GM23248 (cell line): ENCODE results near the gene CCDC102B.

ENCODE experiments used
- EZH2 ChIP-seq: fragments of 200-600 bp; sonication (generic); IDR thresholded peaks from 2 replicates; pipeline ENCODE4 v1.6.1; 2018; ENCODE audit warnings: antibody characterized with exemption, mild to moderate bottlenecking; ENCODE audit not compliant: insufficient read depth, poor library complexity, severe bottlenecking
- EZH2phosphoT487 ChIP-seq: fragments of 200-600 bp; sonication (generic); IDR thresholded peaks from 2 replicates; pipeline ENCODE4 v1.6.1; 2018; ENCODE audit warnings: antibody characterized with exemption, moderate library complexity, mild to moderate bottlenecking, low read depth; ENCODE audit not compliant: insufficient read depth

DNA sequence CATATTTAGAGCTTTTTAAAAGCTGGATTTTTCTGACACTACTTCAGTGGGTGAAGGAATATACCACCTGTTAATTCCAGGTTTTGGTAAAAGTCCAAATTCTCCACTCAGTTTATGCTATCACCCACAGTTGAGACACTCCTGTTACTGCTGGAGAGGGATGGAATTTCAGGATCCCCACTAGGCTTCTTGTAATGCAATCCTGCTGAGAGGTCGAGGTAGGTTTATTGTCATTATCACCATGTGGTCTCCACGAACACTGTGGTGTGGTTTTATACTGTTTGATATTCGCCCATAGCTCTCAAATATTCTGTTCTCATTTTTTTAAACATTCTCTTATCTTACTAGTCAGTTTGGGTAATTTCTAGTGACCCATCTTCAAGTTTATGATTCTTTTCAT, 167.9 kb downstream of the CCDC102B start:
- TF ChIP-seq EZH2, result no peak
- no peak for TF ChIP-seq EZH2phosphoT487
